GM19238 (cell line): Measurements from ENCODE around the gene TC2N.
A peak's percentile ranks its signal among the peaks of the same experiment; 100 is the strongest.
"Not testable (repeated sequence)": the region's sequence is repeated elsewhere in the genome, so short reads cannot be mapped to it uniquely, and the experiment has no call there.

Experiments
- DNase-seq: peaks from one replicate; pipeline ENCODE4 v3.0.0; 2011; ENCODE audit warnings: low spot score; ENCODE audit not compliant: insufficient read length

Gene TC2N

DNA sequence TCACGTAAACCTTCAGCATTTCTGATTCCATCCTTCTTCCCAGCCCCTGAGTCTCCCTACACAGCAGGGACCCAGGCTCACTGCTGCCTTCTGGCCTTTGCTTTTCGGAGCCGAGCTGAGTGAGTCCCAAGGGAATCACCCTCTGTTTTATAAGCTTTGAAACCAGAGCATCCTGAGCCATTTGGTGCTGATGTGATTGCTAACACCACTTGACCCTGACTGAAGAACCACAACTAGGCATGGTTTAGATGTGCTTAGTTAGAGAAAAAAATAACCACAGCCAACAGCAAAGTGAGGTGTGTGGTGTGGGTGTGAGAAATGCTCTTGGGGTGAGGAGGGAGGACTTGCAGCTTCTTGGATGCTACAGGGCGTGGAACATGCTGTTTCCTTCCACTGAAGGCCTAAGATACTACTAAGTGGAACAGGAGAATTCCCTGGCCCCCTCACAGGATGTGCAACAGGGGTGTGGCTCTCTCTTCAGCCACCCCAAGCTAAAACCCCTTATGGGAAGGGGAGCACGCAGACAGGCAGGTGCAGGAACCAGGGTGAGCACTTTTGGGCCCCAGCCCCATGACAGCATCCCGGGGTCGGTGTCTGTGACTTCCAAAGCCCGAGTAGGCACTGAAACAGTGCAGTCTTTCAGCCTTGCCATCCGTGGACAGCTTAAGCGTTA lies at the start of gene TC2N:
TSS of gene TC2N (minus strand) at position 221 of the 673 bp plus-strand sequence. CDS start 53,767 bp downstream, outside the sequence.
- DNase-seq, result no peak

DNA sequence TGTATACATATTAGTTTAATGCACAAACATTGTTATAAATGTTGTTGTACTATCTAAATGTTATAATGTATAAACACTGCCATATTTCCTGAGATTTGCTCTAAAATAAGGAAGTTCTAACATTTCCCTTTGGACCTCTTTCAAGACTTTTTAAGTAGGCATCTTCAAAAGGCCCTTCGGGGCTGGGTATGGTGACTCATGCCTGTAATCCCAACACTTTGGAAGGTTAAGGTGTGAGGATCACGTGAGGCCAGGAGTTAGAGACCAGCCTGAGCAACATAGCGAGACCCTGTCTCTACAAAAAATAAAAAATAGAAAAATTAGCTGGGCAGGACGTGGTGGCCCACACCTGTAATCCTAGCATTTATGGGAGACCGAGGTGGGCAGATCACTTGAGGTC lies 44.7 kb upstream of the TC2N start:
- no peak for DNase-seq

DNA sequence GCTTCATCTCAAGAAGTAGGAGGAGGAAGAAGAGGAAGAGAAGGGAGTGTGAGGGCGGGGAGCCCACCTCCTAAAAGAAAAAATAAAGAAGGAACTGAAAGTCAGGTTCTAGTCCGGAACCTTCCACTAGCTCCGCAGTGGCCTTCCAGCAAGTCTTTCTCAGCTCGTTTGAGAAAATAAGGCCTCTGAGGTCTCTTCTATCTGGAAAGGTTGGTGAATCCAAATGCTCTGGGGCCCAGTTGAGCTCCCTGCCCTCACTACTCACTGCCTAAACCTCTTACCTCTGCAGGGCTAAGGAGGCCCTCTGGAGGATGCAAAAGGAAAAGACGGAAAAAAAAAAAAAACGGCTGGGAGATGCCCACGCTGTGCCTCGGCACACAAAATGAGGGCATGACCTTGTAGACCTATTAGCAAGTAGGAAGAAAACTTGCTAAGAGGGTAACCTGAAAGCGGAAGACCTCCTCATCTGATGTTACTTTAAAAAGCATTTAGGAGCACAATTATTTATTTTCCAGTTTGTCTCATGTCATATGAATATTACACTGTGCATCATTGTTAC lies 44.2 kb upstream of the TC2N start:
- peak; percentile 40 for DNase-seq

DNA sequence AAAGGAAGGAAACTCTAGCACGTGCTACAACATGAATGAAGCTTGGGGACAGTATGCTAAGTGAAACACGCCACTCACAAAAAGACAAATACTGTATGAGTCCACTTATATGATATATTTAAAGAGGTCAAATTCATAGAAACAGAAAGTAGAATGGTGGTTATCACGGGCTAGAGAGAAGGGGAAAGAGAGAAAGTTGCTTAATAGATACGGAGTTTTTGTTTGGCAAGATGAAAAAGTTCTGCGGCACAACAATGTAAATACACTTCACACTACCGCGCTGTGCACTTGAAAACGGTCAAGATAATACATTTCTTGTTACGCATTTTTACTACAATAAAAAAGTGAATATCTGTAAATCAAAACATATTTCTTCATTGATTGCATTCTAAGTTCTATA lies 42.9 kb upstream of the TC2N start:
- DNase-seq, result no peak

DNA sequence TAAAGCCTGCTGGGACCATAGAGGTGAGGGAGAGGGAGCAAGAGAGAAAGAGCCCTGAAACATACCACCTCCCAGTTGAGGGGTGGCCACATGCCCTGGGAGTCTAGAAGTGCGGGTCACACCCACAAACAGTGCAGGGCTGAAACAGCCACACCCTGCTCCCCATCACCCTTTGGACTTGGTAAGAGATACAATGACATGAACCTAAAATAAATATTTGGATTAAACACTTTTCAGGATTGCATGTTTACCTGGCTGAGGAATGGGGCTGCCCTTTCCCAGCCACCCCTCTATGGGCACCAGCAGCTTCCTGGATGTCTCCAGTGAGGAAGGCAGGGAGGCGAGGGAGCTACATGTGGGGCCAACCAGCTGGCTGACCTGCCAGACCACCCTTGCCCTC lies 39.0 kb upstream of the TC2N start:
- DNase-seq, result no peak

DNA sequence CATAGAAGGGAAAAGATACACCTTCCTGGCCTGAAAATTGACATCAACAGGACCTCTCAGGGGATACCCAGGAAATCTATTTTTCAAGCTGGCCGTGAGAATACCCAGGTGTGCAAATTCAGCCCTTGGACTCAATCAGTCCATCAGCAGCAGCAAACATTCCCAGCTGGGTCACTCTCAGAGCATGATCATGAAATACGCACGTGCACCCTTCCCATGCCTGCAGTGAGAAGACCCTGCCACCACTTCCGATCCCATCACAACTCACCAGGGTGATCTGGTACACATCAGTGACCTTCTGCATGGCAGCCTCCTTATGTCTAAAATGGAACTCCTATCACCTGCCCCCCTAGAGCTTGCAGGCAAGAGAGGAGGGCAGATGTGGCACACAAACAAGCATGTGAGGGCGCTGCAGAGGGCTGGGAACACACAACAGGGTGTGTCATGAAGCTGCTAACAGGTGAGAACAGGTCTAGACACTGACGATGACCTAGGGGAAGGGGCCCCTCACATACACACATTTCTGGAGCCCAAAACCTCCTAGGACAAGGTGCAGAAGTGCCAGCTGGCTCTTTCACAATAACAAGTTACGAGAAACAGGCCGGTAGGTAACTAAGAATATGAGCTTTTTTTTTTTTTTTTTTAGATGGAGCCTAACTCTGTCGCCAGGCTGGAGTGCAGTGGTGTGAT lies 37.8 kb upstream of the TC2N start:
- DNase-seq, result no peak

DNA sequence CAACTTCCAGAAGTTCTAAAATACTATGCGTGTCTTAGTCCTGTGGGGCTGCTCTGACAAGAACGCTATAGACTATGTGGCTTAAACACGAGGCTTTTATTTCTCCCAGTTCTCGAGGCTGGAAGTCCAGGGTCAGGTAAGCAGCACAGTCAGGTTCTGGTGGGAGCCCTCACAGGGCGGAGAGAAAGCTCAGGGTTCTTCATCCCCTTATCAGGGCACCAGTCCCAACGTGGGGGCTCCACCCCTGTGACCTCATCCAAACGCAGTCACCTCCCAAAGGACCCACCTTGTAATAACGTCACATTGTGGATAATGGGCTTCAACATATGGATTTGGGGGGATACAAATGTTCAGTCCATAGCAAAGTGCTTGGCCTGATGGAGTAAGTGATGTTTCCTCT lies 37.1 kb upstream of the TC2N start:
- DNase-seq, result no peak

DNA sequence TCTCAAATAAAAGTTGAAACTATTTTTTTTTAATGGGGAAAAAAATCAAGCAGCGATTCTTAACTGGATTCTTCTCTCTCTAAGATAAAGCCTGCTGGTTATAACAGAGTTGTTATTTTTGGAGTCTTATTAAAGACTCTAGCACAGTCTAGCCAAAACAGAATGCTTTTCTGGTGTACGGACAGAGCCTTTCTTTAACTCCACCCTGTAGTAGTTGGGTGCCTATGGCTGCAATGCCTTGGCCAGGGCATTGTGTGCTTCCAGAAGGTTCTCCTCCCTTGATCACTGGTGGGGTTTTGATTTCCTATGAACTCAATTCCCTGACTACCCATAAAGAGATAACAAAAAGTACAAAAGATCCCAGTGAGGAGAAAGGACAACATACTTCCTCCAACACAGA lies 35.7 kb upstream of the TC2N start:
- no peak for DNase-seq

DNA sequence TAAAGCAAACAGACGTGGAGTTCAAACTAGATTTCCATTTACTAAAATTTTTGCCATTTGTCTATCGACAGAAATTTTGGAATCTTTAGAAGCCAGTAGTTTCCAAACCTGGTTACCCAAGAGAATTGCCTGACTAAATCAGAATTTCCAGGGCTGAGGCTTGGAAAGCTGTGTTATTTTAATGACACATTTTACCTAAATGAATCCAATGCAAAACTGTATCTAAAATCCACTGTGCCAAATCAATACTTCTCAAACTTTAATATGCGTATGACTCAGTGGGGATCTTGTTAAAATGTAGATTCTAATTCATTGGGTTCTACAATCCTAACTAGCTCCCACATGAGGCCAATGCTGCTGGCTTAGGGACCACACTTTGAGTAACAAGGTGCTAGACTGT lies 35.0 kb upstream of the TC2N start:
- DNase-seq, result no peak

DNA sequence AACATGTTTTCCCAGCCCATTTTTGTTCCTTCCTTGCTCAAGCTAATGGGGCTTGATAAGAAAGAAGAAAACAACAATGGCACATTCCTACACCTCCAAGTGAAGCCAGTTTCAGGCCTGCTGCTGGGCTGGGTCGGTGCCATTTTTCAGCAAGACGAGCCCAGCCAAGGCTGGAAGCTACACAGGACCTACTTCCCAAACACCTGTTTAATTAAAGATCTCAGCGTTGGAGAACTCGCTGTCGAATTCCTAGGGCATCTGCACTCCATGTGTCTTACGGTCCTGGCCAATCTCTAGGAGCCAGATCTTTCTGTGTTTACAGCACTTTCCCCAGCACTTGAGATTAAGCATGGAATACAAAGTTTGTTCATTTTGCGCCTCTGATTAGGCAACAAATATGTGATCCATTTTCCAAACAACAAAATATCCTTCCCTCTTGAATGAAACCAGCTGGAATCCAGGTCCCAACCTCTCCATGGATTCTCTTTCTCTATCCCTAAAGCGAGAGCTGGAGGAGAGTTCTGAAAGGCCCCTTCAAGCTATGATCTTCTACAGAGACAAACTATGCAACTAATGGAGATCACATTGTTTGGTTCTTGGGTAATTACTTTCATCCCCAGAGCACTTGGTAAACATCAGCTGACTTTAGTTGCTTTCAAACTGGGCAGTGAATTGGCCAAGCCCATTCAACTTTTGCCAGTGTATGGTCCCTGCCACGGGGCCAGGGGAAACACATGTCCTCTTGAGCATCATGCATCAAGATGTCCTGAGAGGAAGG lies 34.3 kb upstream of the TC2N start:
- DNase-seq, result no peak

DNA sequence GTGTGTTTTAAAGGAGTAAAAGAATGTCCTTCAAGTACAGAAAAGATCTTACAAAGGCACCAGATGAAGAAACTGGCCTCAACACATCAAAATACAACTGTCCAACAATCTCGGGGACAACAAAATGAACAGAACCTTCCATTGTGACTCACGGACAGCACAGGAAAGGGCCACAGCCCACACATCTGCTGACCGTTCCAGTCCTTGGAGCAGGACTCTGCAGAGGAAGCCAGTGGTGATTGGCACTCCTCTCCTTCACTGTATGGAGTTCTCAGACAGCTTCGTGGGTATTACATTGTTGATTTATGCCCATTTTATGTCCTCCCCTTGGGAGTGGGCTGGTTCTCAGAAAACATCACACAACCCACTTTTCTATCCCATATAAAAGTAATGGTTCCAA lies 32.5 kb upstream of the TC2N start:
- DNase-seq, result no peak

DNA sequence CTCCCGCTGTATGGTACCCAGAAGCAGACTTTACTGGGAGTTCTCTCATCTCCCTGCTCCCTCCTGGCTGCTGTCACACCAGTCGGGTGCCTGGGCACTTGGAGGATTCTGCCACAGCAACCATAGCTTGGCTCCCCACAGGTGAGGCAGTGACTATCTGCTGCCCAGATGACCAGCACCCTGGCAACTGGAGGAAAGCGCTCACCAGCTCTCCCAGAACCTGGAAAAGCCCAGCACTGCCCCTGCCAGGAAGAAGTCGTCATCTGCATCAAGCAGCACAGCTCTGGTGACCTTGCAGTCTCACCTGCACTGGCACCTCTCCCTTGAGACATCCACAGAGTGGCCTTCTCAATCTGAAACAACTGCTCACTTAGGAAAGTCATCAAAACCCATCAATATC lies 31.9 kb upstream of the TC2N start:
- DNase-seq, result no peak

DNA sequence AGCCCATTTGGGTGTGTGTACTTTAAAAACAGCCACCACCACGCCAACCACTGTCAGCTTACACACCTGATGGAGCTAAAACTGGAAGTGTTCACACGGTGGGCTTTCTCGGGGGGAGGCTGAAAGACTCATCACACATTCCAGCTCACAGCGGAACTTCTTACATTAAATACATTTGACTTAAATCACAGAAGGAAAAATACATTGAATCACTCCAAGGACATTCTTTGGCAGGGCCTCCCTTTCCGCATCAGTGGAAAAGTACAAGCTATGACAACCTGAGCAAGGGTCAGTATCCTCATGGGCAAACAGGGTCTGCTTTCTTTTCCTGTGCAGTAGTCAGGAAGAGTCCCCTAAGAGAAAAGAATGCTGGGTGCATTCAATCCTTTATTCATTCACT lies 31.0 kb upstream of the TC2N start:
- DNase-seq, result no peak

DNA sequence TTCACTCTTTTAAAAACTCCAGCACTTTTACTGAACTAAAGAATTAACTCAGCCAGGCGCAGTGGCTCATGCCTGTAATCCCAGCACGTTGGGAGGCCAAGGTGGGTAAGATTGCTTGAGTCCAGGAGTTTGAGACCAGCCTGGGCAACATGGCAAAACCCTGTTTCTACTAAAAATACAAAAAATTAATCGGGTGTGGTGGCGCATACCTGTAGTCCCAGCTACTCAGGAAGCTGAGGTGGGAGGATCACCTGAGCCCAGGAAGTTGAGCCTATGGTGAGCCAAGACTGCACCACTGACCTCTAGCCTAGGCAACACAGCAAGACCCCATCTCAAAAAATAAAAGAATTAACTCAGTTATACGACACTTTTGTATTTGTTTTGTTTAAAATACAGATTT lies 30.4 kb upstream of the TC2N start:
- not testable (repeated sequence) for DNase-seq

DNA sequence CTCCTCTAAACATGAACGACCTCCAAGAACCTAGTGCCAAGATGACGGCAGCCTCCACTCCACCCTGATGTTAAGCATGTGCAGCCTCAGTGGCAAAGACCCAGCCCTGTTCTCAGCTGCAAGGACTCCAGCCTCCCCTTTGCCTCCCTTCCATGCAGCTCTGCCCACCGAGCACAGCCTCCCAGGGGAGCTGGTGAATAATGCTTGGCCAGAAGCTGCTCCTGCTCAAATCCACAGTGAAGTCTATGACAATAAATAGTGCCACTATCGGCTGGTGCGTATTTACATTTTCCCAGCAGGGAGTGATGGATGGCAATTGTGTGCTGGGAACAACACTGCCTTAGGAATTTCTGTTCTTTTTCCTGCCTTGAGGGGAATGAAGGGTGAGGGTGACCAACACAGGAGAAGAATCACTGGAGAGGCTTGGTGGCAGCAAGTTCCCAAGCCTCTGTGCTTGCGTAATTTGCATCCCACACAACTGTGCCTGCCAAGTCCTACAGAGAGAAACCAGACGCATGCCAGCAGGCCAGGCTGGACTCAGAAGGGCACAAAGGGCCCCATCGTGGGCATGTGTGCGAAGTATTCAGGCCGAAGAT lies 29.9 kb upstream of the TC2N start:
- DNase-seq, result no peak

DNA sequence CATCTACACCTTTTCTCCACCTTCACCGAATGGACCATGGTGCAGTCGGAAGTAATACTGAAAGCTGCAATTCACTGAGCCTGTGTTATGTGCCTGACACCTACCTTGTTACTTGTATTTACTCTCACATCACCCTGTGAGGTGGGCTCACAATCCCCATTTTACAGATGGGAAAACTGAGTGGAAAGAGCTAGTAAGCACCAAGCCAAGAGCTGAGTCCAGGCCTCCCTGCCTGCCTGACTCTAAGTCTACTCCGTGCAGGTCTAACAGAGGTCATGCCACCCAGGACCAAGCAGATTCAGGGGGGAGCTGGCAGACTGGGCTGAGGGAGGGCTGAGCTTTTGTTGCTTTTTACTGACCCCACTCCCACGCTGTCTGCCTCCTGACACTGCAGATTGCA lies 29.1 kb upstream of the TC2N start:
- DNase-seq, result no peak

DNA sequence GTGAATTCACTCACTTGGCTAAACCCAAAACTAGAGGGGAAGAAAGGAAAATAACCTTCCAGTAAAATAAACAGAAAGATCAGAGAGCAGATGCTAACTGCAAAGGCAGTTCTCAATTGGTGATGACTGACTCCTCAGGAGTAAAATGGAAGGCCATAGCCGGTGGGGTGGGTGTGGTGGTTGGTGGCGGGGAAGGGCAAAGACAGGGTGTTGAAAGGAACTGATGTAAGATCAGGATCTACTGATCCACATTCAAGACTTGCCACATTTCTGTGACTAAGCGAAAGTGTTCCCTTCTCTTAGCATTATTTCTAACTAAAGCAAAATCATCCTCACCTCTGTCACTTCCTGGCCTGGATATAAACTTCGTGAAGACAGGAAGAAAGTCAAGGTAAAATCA lies 26.3 kb upstream of the TC2N start:
- DNase-seq, result no peak

DNA sequence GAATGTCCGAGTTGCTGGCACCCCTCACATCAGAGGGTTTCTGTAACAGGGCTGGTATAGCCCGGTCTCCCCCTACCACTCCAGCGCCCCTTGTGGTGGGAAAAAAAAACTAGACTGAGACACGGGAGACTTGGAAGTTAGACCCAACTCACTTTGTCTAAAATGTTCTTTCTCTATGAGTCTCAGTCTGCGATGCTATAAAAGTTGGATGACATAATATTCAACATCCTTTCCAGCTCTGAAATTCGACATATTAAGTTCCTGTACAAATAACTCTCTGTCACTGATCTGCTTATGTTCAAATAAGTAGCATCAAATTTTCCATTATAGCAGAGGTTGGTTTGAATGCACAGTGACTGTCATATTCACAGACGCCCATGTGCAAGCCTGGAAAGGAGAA lies 25.7 kb upstream of the TC2N start:
- peak; percentile 23 for DNase-seq

DNA sequence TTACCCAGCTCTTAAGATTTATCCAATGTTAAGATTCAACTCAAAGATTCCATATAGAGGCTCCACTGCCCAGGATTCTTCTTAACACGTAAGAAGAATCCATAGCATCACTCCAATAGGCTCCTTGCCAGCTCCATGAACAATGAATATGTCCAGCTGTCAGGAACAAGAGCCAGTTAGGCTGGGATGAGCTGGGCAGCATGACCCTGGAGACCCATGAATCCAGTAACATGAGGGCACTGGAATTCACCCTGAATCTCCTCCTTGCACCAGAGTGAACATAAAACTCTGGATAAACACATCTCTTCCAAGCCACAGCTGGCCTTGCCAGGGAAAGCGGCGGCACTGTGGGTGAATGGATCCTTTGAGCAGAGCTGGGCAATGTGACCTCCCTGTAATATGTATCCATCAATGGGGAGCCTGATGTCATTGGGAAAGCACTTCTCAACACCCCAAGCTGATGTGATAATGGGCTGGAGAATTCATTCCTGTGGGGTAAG lies 24.4 kb upstream of the TC2N start:
- no peak for DNase-seq

DNA sequence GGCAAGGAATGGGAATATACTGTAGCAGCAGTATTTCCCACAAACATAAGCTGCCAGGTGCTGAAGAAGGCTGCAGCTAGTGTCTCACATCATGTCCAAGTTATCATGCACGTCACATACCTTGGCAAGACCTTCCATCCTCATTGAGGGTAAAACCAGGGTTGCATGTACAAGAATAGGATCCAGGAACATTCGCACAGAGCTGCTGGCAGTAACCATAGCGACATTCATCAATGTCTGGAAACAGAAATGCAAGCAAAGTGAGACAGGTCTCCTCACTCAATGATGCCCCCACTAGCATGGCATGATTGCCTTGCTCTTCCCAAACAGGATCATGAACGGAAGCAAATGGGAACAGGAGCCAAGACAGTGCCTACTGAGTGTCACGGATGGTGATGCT lies 23.8 kb upstream of the TC2N start:
- DNase-seq, result no peak

DNA sequence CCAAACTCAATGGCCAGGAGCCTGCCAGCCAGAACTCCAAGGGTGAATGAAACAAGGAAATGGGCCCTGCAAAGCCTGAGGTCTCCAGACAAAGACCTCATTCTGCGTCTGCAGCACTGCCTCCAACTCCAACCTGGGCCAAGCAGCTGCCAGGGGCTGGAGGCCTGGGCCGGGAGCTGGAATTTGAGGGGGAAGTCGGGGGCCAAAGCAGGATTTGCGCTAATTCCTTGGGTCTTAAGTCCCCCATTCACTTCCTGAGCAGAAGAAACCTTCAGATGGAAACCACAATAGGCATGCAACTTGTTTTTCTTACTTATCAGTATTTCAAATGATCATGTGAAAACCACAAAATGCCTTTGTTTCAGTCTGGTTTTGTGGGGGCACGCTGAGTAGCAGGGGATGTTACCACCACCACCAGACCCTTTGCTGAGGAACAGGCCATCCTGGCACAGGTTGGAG lies 23.0 kb upstream of the TC2N start:
- DNase-seq, result no peak
